Measurements from ENCODE around the gene MMP10. TPM values are rescaled to one million over a fixed set of nuclear protein-coding genes. Genes with fewer than 3 reads are reported as not detected.
A peak's percentile ranks its signal among the peaks of the same experiment; 100 is the strongest.

Gene MMP10
- polyA plus RNA-seq (not detected in 2 replicates), polyA minus RNA-seq (not detected in 2 replicates)

DNA sequence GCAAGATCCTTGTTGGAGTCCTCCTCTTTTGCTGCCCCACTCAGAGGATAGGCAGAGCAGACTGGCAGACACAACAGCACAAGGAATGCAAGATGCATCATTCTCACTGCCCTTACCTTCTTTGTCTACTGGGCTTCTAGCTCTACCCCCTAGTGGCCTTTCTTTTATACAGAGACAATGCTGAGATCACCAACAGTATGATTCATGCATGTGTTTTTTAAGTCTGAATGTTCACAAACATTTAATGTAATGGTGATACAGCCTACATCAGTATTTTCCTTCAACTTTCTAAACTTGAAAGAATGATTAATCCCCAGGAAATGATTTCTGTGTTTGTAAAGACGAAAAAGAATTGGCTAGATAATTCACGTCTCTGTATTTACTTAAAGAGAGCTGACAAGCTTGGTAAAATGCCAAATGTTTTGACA, at the start of gene MMP10:
TSS of gene MMP10 (minus strand) at position 138 of the 428 bp plus-strand sequence. CDS start at position 101, 37 bp downstream.
- no peak within 1 kb of the TSS for H3K4me2 ChIP-seq (ENCODE audit: low read length)
- TF ChIP-seq, protein P1, sequence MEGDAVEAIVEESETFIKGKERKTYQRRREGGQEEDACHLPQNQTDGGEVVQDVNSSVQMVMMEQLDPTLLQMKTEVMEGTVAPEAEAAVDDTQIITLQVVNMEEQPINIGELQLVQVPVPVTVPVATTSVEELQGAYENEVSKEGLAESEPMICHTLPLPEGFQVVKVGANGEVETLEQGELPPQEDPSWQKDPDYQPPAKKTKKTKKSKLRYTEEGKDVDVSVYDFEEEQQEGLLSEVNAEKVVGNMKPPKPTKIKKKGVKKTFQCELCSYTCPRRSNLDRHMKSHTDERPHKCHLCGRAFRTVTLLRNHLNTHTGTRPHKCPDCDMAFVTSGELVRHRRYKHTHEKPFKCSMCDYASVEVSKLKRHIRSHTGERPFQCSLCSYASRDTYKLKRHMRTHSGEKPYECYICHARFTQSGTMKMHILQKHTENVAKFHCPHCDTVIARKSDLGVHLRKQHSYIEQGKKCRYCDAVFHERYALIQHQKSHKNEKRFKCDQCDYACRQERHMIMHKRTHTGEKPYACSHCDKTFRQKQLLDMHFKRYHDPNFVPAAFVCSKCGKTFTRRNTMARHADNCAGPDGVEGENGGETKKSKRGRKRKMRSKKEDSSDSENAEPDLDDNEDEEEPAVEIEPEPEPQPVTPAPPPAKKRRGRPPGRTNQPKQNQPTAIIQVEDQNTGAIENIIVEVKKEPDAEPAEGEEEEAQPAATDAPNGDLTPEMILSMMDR (IDR thresholded peaks at IDR 0.05; ENCODE audit: poor library complexity, severe bottlenecking) = peak; percentile 32
- TF ChIP-seq POLR2AphosphoS5 (IDR thresholded peaks at IDR 0.05) = no peak

DNA sequence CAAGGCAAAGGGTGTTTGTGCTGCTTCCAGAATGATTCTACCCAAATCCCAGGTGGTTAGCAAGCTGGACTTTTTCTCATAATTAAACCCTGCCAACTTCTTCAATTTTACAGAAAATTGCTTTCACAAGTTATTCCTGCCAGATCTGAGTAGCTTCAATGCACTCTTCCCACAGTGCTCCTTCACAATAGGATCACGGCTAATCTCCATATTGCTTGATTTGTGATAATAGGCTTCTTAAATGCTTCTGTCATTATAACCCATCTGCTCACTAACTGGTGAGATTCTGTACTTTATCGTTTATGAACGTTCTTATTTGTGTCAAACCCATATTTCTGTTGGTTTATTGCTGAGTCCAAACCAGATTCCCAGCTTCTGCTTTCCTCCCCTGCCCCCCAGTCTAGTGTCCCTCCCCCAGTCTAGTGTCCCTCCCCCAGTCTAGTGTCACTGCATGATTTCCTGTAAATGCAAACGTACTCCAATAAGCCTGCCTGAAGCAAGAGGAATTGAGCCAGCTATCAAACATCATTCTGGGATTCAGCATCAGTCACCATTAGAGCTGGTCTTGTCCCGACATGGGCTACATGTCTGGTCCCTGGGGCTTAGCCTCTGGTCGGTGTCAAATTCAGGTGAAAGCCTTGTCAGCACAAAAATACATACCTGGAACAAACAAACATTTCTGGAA, 49.0 kb upstream of the MMP10 start:
- H3K27me3 ChIP-seq (ENCODE audit: insufficient read depth, low read depth, low read length) = no peaks in the 10 kb centered on the region
- H3K36me3 ChIP-seq (ENCODE audit: insufficient read depth, low read length) = no peaks in the 10 kb centered on the region
- H4K20me1 ChIP-seq (ENCODE audit: insufficient read depth) = no peaks in the 10 kb centered on the region
- no peak overlapping the region for H3K4me3 ChIP-seq (ENCODE audit: low read length)
- H3K9me2 ChIP-seq (ENCODE audit: insufficient read depth, low read length) = no peaks in the 10 kb centered on the region
- no peaks in the 10 kb centered on the region for H3K9me3 ChIP-seq (ENCODE audit: low read length)
- no peak overlapping the region for H3K9ac ChIP-seq (ENCODE audit: low read length)
- TF ChIP-seq SMC3 (conservative IDR thresholded peaks at IDR 0.05; ENCODE audit: poor library complexity) = no peak
- TF ChIP-seq MXI1 (conservative IDR thresholded peaks at IDR 0.05; ENCODE audit: poor library complexity, severe bottlenecking) = no peak
- no peak for TF ChIP-seq EP300 (conservative IDR thresholded peaks at IDR 0.05; ENCODE audit: poor library complexity, severe bottlenecking)
- TF ChIP-seq POLR2AphosphoS5 (IDR thresholded peaks at IDR 0.05) = no peak
- no peak for TF ChIP-seq EZH2 (IDR thresholded peaks at IDR 0.05; ENCODE audit: borderline replicate concordance, insufficient read depth, low read length, poor library complexity, severe bottlenecking)
- TF ChIP-seq RAD21 (conservative IDR thresholded peaks at IDR 0.05) = no peak
- TF ChIP-seq, protein P2, sequence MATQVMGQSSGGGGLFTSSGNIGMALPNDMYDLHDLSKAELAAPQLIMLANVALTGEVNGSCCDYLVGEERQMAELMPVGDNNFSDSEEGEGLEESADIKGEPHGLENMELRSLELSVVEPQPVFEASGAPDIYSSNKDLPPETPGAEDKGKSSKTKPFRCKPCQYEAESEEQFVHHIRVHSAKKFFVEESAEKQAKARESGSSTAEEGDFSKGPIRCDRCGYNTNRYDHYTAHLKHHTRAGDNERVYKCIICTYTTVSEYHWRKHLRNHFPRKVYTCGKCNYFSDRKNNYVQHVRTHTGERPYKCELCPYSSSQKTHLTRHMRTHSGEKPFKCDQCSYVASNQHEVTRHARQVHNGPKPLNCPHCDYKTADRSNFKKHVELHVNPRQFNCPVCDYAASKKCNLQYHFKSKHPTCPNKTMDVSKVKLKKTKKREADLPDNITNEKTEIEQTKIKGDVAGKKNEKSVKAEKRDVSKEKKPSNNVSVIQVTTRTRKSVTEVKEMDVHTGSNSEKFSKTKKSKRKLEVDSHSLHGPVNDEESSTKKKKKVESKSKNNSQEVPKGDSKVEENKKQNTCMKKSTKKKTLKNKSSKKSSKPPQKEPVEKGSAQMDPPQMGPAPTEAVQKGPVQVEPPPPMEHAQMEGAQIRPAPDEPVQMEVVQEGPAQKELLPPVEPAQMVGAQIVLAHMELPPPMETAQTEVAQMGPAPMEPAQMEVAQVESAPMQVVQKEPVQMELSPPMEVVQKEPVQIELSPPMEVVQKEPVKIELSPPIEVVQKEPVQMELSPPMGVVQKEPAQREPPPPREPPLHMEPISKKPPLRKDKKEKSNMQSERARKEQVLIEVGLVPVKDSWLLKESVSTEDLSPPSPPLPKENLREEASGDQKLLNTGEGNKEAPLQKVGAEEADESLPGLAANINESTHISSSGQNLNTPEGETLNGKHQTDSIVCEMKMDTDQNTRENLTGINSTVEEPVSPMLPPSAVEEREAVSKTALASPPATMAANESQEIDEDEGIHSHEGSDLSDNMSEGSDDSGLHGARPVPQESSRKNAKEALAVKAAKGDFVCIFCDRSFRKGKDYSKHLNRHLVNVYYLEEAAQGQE (IDR thresholded peaks at IDR 0.05; ENCODE audit: borderline replicate concordance) = no peak
- TF ChIP-seq TAF1 (IDR thresholded peaks at IDR 0.05; ENCODE audit: low read depth) = no peak
- TF ChIP-seq, protein P1 (IDR thresholded peaks at IDR 0.05; ENCODE audit: poor library complexity, severe bottlenecking) = no peak
- no peaks in the 10 kb centered on the region for H3K79me2 ChIP-seq (replicated peaks; ENCODE audit: insufficient read depth, low read length)
- H3K4me2 ChIP-seq (ENCODE audit: low read length) = no peak overlapping the region
- no peak overlapping the region for H3K27ac ChIP-seq (ENCODE audit: low read length)
- no peaks in the 10 kb centered on the region for H3F3A ChIP-seq (ENCODE audit: insufficient read depth, low read length, poor library complexity, severe bottlenecking)
- no peak overlapping the region for H2AFZ ChIP-seq (ENCODE audit: low read depth, low read length)

More for the DNA sequence above, at the start of gene MMP10:
- Histone ChIP-seq H3K79me2 (replicated peaks; ENCODE audit: insufficient read depth, low read length) (no peaks in the 10 kb centered on the region), H3K9me3 (ENCODE audit: low read length) (no peaks in the 10 kb centered on the region), H3K4me3 (ENCODE audit: low read length) (no peak within 1 kb of the TSS), H3K9me2 (ENCODE audit: insufficient read depth, low read length) (no peaks in the 10 kb centered on the region), H3K27ac (ENCODE audit: low read length) (no peak within 1 kb of the TSS), H4K20me1 (ENCODE audit: insufficient read depth) (no peaks in the 10 kb centered on the region), H3K36me3 (ENCODE audit: insufficient read depth, low read length) (no peaks in the 10 kb centered on the region), H2AFZ (ENCODE audit: low read depth, low read length) (no peak within 1 kb of the TSS), H3K27me3 (ENCODE audit: insufficient read depth, low read depth, low read length) (no peaks in the 10 kb centered on the region), H3K9ac (ENCODE audit: low read length) (no peak within 1 kb of the TSS), H3F3A (ENCODE audit: insufficient read depth, low read length, poor library complexity, severe bottlenecking) (no peaks in the 10 kb centered on the region)

Data from neural cell (in vitro differentiated cells).